MV-4-11 (cell line): ENCODE results near the gene EIPR1.
"Not testable (repeated sequence)": the region's sequence is repeated elsewhere in the genome, so short reads cannot be mapped to it uniquely, and the experiment has no call there.

Experiments used
- DNase-seq: peaks from one replicate; lab custom pipeline; 2025; lab: John Stamatoyannopoulos, UW

EIPR1 gene

DNA sequence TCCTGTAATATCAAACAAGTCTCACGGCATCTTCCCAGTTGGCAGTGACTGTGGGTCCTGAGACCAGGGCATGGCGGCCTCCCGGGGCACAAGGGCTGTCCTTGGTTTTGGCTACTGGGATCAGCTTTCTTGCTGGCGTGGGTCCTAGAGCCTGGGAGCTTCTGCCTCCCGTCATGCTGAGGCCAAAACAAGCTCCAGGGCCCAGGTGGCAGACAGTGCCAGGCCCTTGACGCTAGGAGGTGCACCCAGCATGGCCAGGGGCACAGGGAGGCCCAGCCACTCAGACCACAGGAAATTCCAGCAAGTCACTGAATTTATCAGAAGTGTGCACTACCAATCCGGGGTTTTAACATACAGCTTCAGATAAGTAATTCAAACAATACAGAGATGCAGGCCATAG lies 184.7 kb downstream of the EIPR1 start:
- DNase-seq = no peak

DNA sequence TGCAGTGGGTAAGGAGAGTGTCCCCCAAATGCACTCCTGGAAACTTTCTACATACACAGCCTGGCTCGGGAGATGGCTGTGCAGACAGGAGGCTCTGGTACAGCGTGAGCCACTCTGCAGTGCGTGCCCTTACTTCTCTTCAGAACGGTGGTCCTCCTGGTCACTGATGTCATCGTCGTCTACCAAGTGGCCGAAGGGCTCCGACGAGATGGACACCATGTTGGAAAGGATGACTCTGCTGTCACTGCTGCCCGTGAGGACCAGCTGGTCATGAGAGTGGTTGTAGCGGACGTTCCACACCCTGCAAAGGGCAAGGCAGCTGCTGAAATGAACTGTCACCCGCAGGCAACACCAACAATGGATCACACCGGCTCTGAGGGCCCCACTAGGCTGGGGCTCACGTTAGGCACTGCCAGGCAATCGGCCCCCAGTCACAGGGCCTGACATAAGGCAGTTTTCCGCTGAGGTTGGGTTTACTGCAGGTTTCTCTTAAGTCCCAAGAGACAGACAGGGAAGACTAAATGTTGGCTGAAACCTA lies 185.3 kb downstream of the EIPR1 start:
- no peak for DNase-seq

DNA sequence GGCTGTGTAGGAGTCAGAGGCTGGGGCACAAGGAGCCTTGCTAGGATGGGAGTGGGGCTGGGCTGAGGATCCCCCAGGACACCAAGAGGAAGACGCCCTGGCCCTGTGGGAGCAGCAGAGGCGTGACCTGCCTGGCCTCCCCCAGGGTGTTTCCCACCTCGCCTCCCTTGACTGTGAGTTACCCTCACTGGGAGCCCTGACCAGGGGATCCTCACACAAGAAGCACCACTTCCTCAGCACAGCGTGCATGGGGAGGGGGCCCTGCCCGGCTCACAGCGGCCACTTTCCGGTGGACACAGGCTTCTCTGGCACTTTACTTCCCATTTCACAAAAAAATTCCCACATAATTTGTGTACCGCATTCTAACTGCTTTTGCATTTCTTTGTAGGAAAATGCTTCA lies 187.7 kb downstream of the EIPR1 start:
- no peak for DNase-seq

DNA sequence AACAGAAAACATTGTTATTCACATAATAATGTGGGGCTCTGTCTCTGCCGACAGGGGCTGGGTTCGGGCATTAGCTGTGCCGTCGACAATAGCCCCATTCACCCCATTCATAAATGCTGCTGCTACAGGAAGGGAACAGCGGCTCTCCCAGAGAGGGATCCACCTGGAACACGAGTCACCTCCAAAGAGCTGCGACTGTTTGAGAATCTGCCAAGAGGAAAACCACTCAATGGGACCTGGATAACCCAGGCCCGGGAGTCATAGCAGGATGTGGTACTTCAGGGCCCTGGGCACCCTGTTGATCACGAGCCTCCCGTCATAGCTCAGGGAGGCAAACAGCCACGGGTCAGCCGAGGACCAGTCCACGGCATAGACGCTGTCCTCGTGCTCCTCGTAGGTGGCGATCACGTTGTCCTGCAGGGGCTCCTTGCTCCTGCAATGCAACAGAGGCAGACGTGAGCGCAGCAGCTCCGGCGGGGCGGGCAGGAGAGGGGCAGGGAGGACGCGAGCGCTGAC lies 188.5 kb downstream of the EIPR1 start:
- DNase-seq = no peak

DNA sequence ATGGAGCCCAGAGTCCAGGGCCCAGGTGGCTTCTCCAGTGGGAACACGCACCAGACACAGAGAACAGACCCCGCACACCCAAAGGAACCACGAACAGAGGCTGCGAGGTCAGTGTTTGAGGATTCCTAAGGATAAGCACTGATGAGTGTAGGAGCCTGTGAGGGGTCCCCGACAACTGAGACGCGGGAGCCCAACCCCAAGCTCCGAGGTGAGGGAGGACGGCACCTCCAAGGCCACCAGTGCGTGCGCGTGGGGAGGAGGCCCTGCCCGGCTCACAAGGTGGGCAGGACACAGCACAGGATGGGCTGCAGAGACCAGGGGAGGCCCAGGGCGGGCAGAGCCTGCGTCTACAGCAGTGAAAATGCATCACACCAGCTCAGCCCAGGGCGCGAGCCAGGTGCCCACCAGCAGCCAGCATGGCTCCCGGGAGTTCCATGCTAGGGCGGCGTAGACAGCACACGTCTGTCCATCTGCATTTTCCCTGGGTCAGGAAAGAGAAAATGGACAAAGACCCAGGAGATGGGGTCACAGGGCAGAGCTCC lies 189.1 kb downstream of the EIPR1 start:
- no peak for DNase-seq

DNA sequence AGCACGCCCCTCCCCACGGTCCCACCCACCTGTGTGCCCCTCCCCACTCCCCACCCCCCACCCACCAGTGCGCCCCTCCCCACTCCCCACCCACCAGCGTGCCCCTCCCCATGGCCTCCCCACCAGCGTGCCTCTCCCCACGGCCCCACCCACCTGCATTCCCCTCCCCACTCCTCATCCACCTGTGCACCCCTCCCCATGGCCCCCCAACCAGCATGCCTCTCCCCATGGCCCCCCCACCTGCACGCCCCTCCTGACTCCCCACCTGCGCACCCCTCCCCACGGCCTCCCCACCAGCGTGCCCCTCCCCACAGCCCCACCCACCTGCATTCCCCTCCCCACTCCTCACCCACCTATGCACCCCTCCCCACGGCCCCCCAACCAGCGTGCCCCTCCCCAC lies 190.2 kb downstream of the EIPR1 start:
- no peak for DNase-seq

DNA sequence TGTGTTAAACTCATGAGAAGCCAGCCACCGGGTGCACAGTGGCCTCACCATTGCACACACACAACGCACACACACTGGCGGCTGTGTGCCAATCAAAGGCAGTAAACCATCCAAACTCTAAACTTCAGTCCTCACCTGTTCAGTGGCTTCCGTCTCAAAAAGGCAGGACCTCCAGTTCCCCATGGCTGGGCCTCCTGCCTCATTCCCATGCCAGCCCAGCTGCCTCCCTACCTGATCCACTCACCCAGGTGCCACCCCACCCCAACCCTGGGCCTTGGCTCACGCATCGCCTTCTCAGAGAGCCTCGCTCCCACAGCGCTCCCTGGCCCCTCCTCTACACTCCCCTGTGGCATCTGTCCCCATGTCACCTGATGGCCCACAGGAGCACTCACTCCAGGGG lies 190.9 kb downstream of the EIPR1 start:
- DNase-seq = no peak

DNA sequence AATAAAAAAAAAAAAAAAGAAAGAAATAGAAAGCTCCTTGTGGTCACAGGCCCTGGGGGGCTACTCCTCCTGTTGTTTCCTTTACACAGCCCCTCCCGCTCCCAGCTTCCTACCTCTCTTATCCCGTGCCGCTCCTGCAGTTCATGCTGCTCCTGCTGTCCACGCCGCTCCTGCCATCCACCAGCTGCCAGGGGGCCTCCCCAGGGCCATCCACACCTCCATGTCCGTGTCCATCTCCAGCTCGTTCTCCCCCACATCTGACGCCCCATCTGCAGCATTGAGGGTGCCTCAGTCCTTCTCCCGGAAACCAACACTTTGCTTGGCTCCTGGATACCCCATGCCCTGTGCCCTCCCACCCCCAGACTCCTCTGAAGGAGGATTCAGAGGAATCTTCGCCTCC lies 191.7 kb downstream of the EIPR1 start:
- DNase-seq = no peak

DNA sequence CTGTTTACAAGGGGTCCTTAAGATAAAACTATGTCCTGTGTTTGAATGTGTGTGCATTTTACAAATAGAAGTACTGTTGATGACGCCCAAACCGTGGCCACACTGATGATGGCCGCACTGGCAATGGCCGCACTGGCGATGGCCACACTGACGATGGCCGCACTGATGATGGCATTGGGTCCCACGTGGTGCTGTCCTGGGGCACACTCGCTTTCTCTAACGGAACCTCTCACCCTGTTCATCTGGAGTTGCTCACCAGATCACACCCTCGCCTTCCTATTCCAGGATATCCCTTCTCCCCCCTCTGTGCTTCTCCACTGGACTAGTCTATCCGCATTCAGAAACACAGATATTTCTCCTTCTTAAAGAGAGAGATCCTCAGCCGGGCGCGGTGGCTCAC lies 192.4 kb downstream of the EIPR1 start:
- DNase-seq = no peak

DNA sequence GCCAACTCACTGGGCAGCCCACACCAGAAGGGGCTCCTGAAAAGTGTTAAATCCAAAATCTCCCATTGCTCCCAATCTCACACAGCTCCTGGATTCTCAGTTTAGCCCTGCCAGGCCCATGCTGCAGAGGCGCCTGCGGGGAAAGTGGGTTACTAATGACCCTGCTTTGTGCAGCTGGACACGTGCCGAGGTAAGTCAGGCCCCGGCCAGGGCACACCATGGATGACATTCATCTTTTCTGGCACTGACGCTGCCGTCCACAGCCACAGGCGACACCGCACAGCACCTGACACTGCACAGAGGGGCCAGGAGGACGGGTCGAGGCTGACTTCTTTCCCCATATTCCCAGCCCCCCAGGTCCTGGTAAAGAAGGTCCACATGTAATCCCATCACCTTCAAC lies 193.5 kb downstream of the EIPR1 start:
- DNase-seq = no peak

DNA sequence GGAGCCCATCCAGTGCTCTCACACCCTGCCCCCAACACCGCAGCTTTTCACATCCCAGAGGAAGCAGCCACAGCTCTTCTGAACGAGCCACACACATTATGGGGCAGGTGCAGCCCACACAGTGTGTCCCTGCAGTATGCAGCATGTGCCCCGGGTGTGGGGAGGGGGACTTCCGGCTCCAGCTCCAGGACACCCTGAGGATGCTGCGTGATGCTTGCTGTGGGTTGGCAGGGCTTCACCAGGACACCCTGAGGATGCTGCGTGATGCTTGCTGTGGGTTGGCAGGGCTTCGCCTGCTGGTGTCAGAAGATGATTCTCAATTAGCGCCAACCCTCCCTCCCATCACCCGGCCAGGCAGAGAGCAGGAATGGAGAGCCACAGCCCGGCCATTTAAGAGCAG lies 193.9 kb downstream of the EIPR1 start:
- DNase-seq = no peak

DNA sequence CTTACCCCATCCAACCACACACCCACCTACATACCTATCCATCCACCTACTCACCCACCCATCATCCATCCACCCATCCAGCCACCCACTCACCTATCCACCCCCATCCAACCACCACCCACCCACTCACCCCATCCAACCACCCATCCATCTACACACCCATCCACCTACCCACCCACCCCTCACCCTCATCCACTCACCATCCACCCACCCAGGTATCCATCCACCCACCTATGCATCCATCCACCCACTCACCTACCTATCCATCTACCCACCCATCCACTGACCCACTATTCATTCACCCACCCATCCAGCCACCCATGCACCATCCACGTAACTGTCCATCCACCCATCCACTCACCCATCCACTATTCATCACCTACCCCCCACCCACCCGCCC lies 194.8 kb downstream of the EIPR1 start:
- DNase-seq = no peak

DNA sequence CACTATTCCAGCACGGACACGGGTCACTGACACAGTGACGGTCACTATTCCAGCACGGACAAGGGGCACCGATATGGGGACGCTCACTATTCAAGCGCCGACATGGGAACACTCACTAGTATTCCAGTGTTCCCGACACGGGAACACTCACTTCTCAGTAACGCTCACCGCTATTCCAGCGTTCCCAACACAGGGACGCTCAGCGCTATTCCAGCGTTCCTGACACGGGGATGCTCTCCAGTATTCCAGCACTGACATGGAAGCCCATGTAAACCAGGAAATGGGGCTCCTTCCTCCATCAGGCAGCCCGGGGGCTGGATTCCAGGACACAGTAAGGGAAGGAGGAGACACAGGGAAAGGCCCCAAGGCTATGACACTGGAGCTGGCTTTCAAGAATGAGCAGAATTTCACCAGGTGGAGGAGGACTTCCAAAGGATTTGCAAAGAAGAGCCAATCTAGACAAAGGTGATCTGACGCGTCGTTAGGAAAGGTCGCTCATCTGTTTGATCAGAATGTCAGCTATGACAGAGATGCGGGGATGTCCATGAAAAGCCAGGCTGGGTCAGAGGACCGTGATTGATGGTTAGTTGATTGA lies 196.1 kb downstream of the EIPR1 start:
- DNase-seq = no peak

DNA sequence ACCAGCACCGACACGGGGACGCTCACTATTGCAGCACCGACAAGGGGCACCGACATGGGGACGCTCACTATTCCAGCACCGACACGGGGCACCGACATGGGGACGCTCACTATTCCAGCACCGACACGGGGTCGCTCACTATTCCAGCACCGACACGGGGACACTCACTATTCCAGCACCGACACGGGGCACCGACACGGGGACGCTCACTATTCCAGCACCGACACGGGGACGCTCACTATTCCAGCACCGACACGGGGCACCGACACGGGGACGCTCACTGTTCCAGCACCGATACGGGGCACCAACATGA lies 196.8 kb downstream of the EIPR1 start:
- DNase-seq = not testable (repeated sequence)

DNA sequence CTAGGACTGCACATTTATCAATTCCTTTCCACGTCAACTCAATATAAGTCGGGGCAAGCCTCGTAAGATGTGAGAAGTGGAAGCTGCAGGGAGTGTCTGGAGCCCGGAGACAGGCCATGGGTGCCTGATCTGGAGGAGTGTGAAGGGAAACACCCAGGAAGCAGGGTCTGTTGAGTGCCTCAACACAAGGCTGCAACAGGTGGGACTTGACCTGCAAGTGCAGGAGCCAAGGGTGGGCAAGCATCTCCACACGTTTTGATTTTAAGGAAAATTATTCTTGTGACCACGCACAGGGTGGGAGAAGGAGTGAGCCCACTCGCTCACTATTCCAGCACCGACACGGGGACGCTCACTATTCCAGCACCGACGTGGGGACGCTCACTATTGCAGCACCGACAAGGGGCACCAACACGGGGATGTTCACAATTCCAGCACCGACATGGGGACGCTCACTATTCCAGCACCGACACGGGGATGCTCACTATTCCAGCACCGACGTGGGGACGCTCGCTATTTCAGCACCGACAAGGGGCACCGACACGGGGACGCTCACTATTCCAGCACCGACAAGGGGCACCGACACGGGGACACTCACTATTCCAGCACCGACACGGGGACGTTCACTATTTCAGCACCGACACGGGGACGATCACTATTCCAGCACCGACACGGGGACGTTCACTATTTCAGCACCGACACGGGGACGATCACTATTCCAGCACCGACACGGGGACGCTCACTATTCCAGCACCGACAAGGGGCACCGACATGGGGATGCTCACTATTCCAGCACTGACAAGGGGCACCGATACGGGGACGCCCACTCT lies 197.3 kb downstream of the EIPR1 start:
- no peak for DNase-seq

DNA sequence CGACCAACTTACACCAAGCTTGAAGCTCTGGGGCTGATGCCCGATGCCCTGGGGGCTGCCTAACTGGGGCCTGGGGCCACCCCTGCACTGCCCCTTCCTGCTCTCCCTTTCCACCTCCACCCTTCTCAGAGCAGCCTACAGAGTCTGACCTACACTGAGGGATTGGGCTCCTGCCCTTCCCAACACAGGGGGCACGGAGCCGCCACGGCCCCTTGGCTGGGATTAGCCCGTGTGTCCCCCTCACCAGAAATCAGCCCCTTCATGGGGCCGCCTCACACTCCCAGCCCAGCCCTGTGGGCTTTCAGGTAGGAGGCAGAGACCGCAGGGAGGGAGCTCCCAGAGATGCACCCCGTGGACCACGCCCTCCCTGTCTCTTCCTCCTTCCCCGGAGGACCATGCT lies 198.0 kb downstream of the EIPR1 start:
- DNase-seq = no peak

DNA sequence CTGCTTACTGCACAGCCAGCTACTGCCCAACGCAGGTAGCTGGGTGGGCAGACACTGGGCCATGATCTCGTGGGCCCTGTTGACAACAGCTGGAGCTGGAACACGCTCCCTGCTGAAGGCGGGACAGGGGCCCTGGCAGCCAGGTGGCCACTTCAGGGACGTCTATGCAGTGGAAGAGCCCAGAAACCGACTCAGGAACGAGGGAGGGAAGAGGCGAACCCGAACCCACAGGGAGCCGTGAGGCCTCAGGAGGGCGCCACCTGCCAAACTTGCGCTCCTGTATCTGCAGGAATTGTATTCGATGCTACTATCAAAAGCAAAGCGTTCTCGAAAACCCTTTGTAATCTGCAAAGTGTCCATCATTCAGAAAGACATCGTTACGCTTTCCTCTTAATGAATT lies 198.4 kb downstream of the EIPR1 start:
- DNase-seq = no peak

DNA sequence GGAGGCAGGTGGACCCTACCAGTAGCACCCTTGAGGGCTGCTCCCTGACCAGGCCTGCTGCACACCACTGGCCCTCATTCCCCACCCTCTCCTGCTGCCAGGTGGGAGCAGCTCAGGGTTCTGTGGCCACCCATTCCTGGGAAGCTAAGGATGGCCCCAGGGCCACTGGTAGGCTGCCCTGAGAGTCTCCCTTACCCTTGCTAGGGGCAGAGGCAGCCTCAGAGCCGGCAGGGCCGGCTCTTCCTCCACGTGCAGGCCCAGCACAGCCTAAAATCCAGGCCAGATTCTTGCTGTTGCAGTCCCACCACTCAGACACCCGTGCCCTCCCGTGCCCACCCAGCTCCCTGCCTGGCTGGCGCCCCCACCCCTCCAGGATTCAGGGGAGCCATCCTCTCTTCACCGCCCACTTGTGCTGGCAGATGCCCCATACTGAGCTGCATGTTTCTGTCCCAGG lies 199.0 kb downstream of the EIPR1 start:
- no peak for DNase-seq

DNA sequence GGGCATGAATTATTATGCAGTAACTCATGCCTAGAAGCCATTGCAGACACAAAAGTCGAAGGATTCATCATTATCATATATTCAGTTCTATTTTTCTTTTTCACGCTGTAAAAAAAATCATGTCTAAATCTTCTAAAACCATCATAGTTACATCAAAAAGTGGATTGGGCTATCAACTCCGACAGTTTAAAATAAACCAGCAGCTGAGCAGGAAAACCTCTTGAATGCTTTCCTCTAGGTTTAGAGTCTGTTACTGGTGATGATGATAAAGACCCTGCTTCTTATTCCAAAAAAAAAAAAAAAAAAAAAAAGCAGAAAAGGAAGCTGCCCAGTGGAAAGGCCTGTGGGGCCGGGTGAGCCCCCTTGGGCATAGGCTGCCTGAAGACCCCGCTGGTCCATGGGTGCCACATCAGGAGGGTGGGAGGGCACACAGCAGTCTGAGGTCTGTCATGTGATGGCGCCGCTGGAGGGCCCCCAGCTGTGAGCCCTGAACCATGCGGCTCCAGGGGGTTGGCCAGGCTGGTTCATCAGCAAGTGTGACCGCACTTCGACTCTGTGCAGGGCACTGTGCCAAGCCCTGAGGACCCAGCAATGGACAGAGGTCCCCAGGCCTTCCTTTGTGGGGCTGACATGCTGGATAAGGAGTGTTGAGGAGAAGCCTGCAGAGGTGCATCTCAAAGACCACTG lies 199.6 kb downstream of the EIPR1 start:
- DNase-seq = no peak

DNA sequence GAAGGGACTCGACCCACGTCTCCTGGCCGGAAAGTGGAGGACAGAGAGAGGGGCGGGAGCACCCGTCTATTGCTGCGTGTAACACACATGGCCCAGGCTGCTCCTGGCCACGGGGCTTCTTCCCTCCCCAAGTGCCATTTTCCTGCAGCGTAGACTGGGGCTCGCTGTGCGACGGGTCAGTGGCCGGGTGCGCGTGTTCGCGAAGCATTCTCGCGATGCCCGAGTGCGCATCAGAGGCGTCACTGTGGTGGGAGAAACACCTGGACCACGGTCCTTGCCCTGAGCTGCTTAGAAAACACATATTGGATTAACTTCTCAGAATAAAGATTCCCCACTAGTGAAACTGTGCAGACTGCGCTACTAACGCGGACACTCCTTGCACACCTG lies 200.8 kb downstream of the EIPR1 start:
- DNase-seq = no peak

DNA sequence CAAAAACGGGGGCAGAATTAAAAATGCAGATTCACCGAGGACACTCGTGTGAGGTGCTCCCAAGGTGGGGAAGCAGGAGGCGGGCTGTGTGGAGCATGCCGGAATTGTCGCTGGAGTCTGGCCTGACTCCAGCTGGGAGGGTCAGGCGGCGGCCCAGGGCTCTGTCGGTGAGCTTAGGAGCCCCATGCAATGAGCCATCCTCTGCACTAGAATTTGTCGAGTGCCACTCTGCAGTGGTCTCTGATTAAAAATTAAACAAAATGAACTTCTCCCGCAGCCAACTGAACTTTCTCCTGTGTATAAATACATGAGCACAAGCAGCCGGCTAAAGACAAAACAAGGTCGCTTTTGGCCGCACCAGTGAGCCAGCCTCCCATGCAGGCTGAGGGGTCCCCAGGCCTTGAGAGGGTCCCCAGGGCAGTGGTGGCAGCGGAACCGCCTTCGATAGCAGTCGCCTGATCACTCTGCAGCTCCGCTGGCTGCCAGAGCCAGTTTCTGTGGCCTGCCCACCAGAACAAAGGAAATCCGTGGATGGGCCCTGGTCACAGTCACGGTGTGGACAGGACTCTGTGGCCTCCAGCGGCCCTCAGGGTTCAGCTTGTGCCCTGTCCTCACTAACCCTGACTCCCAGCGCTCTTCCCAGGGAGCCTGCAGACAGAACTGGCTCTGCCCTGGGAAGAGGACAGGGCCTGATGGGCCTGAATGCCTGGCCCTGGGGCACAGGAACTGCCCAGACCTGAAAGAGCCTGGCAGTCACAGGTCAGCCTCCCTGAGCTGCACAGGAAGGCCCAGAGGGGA lies 201.3 kb downstream of the EIPR1 start:
- no peak for DNase-seq

DNA sequence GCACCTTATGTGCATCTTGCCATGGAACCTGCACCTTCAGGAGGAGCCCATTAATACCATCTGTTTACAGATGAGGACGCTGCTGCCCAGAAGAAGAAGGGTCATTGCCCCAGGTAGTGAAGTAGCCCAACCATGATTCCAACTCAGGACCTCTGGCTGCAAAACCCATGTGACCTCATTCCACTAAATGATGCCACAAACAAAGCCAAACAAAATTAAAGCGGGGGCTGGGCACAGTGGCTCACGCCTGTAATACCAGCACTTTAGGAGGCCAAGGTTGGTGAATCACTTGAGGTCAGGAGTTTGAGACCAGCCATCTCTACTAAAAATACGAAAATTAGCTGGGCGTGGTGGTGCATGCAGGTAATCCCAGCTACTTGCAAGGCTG lies 202.1 kb downstream of the EIPR1 start:
- DNase-seq = no peak
